HG02884 (cell line): ENCODE measurements around the gene CLCN4.

ENCODE experiments used
- ATAC-seq: cut with Tn5 transposase; IDR thresholded peaks from one replicate; pipeline ENCODE4 v1.9.1; 2021; ENCODE audit warnings: mild to moderate bottlenecking, moderate library complexity; ENCODE audit not compliant: unreplicated experiment

The CLCN4 gene

DNA sequence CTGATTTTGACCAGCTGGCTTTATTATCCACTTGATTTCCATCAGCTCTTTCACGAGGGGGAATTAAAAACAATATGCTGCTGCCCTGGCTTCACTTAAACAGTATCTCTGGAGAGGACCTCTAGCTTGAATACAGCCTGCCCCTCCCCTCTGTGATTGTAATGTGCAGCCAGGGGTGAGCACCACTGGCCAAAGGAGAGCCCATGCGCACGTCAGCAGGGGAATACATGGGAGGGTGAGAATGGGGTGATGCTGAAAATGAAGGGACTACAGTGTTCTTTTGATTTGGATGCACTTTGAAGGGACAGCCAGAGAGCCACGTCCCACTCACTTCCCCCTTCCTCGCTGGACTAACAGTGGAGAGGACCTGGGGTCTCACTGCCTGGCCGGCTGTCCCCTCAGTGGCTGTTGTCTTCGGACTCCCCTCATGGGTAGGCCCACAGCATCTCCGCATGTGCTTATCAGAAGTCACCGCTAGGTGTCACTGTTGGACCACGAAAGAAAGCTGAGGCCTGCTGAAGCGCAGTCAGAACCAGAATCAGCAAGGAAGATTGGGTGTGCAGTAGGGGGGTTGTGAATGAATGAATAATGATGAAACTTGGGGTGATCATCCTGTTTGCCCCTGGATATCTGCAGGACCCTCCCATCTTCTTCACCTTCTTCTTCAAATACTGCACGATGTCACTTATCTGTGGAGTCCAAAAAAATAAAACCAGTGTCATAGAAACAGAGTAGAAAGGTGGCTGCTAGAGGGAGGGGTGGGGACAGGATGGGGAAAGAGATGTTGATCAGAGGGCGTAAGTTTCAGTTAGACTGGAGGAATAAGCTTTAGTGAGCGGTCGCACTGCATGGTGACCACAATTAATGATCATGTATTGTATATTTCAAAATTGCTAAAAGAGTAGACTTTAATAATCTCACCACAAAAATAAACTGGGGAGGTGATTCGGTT is 32.8 kb downstream of the CLCN4 start:
- peak; percentile 87 for ATAC-seq

DNA sequence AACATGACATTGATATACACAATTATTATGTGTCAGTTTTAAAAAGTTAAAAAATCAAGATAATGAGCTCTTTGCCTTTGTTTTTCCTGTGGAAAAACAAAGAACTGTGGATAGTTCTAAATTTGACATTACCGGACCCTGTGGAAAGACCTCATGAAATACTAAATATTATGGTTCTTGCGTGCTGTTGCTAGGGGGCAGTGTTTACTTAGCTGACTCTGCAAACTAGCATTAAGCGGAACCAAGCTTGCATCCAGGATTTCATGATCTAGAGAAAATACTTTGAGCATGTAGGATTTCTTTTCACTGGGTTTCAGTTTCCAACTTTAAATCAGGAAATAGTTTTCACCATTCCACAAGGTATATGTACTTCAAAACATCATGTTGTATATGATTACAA is 33.6 kb downstream of the CLCN4 start:
- ATAC-seq: no peak

GRCh38 chrX:10193587-10193986 is 36.8 kb downstream of the CLCN4 start:
- ATAC-seq: no peak

DNA sequence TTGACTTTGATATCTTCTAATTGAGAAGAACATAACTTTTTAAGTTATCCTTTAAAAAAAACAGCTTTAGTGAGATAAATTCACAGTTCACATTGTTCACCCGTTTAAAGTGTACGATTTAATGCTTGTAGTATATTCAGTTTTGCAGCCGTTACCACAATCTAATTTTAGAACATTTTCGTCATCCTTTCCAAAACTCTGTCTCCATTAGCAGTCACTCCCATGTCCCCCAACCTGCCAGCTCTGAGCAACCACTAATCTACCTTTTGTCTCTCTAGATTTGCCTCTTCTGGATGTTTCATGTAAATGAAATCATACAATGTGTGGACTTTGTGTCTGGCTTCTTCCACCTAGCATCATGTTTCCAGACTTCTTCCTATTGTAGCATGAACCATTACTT is 38.6 kb downstream of the CLCN4 start:
- ATAC-seq: no peak

GRCh38 chrX:10195947-10196346 is 39.2 kb downstream of the CLCN4 start:
- ATAC-seq: no peak

DNA sequence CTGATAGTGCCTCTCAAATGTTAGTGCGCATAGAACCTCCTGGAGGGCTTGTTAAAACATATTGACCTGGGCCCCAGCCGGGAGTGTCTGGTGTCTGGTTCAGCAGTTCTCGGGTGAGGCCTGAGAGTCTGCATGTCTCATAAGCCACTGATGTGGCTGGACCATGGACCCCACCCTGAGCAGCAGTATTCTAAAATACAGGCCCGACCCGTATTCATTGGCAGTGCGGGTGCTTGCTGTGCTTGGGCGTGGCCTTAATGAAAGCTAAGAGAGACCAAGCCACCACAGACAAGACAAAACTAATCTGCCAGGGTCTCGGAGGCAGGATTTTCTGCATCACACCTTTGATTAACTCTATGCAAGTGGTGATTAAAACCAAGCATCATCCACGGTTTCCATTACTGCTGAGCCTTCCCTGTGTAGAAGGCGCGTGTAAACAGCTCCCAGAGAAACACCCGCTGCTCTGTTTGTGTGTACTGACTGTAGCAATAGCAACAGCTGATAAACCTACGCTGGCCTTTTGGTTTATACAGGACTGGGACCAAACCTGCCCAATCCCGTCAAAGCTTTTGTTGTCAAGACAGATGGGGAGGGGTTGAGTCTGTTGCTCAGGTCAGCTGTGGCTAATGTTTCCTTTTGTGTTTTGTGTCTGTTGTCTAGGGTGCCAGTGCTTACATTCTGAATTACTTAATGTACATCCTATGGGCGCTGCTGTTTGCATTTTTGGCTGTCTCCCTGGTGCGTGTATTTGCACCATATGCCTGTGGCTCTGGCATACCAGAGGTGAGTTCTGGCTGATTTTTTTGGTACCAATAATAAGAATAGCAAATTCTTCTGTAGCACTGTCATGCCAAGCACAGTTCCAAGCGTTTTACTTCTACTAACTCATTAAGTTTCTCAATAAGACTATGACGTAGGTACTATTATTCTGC is 40.8 kb downstream of the CLCN4 start:
- ATAC-seq: no peak

- ATAC-seq: no peak
Measured at GRCh38 chrX:10198254-10198653, 41.5 kb downstream of the CLCN4 start.

GRCh38 chrX:10199212-10199611 is 42.4 kb downstream of the CLCN4 start:
- ATAC-seq: peak; percentile 93

DNA sequence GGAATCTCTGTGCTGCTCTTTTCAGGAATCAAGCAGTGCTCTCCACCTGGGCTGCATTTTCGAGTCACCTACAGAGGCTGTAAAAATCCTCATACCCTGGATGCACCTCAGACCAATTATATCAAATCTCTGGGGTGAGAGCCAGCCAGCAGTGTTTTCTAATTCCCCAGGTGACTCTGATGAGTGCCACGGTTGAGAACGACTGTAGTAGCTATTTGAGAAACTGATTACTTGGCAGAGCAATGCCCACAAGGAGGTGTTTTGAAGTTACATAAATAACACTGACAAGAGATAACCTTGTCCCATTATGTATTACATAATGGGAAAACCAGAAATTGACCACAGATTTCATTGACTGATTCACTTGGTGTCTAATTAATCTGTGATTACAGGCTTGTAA is 46.8 kb downstream of the CLCN4 start:
- ATAC-seq: no peak

DNA sequence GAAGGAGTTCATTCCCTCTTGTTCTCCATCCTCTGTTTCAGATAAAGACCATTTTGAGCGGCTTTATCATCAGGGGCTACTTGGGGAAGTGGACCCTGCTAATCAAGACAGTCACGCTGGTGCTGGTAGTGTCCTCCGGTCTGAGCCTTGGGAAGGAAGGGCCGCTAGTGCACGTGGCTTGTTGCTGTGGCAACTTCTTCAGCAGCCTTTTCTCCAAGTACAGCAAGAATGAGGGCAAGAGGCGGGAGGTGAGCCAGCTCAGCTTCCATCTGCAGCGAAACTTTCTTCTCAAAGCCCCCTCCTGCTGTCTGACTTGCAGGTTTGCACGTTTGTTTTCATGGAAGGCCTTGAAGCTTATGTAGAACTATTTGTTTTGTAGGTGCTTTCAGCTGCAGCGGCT is 49.5 kb downstream of the CLCN4 start:
- no peak for ATAC-seq

DNA sequence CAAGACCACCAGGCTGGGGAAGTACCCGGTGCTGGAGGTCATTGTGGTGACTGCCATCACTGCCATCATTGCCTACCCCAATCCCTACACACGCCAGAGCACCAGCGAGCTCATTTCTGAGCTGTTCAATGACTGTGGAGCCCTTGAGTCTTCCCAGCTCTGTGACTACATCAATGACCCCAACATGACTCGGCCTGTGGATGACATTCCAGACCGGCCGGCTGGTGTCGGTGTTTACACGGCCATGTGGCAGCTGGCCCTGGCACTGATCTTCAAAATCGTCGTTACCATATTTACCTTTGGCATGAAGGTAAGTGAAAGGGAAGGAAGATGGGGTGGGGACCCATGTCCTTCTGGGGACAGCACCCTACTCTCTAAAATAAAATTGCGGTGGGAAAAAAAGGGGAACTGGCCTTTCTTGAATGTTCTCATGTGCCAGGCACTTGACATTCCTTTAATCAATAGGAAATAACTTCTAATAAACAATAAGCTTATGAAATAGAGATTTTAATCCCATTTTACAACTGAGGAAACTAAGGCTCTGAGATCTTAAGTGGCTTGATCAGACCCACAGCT is 51.6 kb downstream of the CLCN4 start:
- ATAC-seq: no peak

- no peak for ATAC-seq
Measured at GRCh38 chrX:10208953-10209352, 52.2 kb downstream of the CLCN4 start.

- ATAC-seq: no peak
Measured at GRCh38 chrX:10212395-10212794, 55.6 kb downstream of the CLCN4 start.

DNA sequence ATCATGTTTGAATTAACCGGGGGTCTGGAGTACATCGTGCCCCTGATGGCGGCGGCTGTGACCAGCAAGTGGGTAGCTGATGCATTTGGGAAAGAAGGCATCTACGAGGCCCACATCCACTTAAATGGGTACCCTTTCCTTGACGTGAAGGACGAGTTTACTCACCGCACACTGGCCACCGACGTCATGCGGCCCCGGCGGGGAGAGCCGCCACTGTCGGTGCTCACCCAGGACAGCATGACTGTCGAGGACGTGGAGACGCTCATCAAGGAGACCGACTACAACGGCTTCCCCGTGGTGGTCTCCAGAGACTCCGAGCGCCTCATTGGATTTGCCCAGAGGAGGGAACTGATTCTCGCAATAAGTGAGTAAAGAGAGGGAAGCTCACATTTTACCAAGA is 56.9 kb downstream of the CLCN4 start:
- ATAC-seq: no peak

DNA sequence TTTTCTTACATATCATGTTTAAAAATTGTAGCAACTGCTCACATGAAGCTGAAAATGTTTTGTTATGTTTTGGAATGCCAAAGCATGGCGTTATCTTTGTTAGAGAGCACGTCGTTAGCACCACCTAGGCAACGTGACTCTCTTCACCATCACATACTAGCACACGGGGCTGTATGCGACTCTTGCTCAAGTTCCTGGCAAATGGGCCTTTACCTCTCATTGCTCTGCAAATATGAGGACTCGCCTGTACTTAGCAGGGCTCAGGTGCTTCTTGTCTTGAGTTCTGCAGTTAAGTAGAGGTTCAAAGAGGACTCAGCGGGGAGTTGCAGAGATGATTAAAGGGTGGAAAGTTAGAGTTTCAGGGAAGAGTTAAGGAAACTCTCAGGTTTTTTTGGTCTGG is 59.4 kb downstream of the CLCN4 start:
- no peak for ATAC-seq

GRCh38 chrX:10217198-10217597 is 60.4 kb downstream of the CLCN4 start:
- no peak for ATAC-seq

- no peak for ATAC-seq
Measured at GRCh38 chrX:10221651-10222050, 64.9 kb downstream of the CLCN4 start.

DNA sequence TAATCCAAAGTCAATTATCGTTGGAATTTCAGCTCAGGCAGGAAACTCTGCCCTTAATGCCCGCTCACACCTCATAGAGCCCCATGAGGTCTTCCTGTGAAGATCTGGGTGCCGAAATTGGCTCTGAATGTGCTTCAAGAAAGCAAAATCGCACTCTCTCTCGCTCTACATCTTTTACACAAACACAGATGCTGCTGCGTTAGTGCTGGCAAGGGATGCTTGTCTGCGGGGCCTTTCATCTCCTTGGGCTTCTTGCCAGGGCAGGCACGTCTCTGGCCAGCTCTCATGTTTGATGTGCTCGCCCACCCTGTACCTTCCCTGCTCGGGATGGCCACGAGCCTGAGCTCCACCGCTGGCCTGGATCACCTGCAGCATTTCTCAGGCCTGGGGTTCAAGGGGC is 66.5 kb downstream of the CLCN4 start:
- no peak for ATAC-seq

DNA sequence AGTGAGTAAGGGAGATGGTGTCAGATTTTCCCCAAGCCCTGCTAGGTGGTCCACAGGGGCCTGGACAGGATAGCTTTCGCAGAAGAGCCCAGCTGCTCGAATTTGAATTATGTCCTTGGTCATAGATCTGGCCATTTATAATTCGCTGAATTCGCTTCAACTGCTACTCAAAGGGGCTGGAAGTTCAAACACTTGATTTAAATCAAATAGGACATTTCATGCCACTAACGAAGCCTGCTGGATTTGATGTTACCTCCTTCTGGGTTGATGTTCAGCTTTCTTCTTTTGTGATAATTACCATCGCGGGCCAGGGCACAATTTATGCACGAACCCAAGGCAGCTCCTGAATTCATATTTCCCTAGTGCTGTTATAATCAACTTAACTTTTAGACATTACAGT is 67.0 kb downstream of the CLCN4 start:
- no peak for ATAC-seq

- no peak for ATAC-seq
Measured at GRCh38 chrX:10230222-10230621, 73.4 kb downstream of the CLCN4 start.

GRCh38 chrX:10231461-10231860 is 74.7 kb downstream of the CLCN4 start:
- ATAC-seq: no peak
